Panc1 (cell line): ENCODE measurements around the gene HES6.

Experiments used
- CTCF ChIP-seq: fragments of 450-650 bp; IDR thresholded peaks from 2 replicates; pipeline ENCODE4 v1.5.1; 2017; ENCODE audit warnings: mild to moderate bottlenecking
- REST ChIP-seq, 2 experiments: IDR thresholded peaks; 2 replicates each; pipeline ENCODE4 v1.6.1; 2011 to 2012; ENCODE audit warnings: low read depth in 2 of 2, control low read depth in 1 of 2, low read length in 1 of 2, mild to moderate bottlenecking in 1 of 2, moderate library complexity in 1 of 2; ENCODE audit not compliant: insufficient read depth in 1 of 2

- TF ChIP-seq CTCF (no peak; the same call in 1 of the 2 replicates), REST (IDR thresholded peaks at IDR 0.05; ENCODE audit: insufficient read depth in 1 of 2, low read depth in 2 of 2, low read length in 1 of 2) (no peak)
Observed at GRCh38 chr2:238243496-238244076, 3.7 kb upstream of the HES6 start.
